HG03135 (cell line): ENCODE results near the gene STXBP1.
A peak's percentile ranks its signal among the peaks of the same experiment; 100 is the strongest.
"Not testable (repeated sequence)": the region's sequence is repeated elsewhere in the genome, so short reads cannot be mapped to it uniquely, and the experiment has no call there.

ENCODE experiments used
- ATAC-seq: cut with Tn5 transposase; IDR thresholded peaks from one replicate; pipeline ENCODE4 v1.9.1; 2021; ENCODE audit warnings: mild to moderate bottlenecking, moderate library complexity; ENCODE audit not compliant: unreplicated experiment

Gene STXBP1

DNA sequence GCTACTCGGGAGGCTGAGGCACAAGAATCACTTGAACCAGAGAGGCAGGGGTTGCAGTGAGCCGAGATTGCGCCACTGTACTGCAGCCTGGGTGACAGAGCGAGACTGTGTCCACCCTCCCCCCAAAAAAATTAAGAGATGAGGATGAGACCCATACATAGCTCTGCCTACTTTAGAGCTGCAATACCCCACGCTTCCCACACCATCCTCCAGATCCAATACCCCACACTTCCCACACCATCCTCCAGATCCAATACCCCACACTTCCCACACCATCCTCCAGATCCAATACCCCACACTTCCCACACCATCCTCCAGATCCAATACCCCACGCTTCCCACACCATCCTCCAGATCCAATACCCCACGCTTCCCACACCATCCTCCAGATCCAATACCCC, 34.9 kb upstream of the STXBP1 start:
- ATAC-seq: not testable (repeated sequence)

DNA sequence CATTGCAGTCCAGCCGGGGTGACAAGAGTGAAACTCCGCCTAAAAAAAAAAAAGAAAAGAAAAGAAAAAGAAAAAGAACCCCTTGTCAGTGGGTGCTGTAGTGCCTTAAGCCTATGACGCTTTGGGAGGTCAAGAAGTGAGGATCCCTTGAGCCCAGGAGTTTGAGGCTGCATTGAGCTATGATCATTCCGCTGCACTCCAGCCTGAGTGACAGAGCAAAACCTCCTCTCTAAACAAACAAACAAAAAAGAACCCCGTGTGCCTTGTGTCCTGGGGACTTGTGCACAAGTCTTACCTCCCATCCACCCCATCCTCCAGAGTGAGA, 33.5 kb upstream of the STXBP1 start:
- ATAC-seq: no peak

DNA sequence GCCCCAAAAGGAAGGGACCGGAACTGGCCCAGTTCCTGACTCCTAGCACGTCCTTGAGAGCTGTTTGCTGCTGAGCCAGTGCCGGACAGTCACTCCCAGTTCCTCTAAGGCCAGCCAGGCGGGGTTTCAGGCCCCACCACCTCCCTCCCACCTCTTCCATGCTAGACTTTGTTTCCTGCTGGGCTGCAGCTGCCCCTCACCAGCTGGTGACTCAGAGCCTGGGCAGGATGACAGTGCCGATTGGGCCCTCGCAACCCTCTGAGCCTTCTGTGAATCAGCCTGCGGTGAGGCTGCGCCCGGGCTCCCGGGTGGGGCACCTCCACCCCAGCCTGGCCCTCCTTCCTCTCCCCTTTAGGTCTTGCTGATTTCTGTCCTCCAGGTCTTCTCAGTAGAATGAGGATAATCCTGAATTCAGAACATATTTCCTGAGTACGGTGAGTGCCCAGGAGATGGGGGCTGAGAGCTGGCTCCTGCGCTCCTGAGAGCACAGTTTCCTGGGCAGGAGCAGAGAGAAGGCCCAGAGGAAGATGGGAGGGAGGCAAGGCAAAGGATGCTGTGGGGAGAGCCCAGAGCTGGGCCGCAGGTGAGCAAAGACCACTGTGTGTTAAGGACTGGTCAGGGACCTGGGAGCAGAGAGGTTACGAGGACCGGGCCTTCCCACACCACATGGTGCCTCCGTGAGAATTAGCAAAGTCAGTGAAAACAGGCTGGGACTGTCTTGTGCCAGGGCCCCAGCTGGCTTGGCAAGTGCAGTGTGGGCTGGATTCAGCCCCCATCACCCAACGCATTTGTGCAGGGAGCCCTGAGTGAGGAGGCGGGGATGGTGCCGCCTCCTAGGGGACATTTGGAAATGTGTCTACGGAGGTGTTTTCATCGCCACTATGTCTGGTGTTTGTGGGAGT, 32.9 kb upstream of the STXBP1 start:
- ATAC-seq: no peak

- ATAC-seq: no peak
Measured at GRCh38 chr9:127580366-127580765, 31.7 kb upstream of the STXBP1 start.

GRCh38 chr9:127580879-127581475, 31.1 kb upstream of the STXBP1 start:
- no peak for ATAC-seq

GRCh38 chr9:127584474-127584805, 27.6 kb upstream of the STXBP1 start:
- ATAC-seq: not testable (repeated sequence)

DNA sequence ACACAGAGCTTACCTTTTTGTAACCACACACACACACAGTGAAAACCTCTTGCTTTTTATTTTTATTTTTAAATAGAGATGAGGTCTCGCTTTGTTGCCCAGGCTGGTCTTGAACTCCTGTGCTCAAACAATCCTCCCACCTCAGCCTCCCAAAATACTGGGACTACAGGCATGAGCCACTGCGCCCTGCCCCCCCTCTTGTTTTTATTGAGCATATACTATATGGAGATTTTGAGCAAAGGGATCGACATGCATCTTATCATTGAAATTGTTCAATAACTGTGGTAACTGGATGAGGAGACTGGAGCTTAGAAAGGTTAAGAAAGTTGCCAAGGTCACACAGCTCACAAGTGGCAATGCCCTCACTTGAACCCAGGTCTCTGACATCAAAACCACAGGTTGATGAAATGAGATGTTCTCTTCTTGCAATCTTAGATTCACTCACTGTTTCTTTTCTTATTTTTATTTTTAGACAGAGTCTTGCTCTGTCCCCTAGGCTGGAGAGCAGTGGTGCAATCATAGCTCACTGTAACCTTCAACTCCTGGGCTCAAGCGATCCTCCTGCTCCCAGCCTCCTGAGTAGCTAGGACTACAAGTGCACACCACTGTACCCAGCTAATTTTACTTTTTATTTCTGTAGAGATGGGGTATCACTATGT, 26.8 kb upstream of the STXBP1 start:
- ATAC-seq: no peak

GRCh38 chr9:127586096-127586495, 26.0 kb upstream of the STXBP1 start:
- no peak for ATAC-seq

DNA sequence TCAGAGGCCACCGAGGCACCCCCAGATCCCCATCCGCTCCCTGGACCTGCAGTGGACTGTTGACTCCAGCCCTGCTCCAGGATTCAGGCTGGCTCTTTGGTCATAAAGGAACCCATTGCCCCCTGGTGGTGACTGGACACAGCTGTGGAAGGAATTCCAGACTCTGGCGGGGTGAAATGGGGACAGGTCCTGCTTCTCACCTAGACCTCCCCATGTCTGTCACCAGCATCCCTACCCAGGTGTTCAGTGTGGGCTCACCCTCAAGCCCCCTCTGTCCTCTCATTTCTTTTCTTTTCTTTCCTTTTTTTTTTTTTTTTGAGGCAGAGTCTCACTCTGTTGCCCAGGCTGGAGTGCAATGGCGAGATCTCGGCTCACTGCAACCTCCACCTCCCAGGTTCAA, 25.5 kb upstream of the STXBP1 start:
- ATAC-seq: no peak

- ATAC-seq: no peak
Measured at GRCh38 chr9:127587966-127588365, 24.1 kb upstream of the STXBP1 start.

DNA sequence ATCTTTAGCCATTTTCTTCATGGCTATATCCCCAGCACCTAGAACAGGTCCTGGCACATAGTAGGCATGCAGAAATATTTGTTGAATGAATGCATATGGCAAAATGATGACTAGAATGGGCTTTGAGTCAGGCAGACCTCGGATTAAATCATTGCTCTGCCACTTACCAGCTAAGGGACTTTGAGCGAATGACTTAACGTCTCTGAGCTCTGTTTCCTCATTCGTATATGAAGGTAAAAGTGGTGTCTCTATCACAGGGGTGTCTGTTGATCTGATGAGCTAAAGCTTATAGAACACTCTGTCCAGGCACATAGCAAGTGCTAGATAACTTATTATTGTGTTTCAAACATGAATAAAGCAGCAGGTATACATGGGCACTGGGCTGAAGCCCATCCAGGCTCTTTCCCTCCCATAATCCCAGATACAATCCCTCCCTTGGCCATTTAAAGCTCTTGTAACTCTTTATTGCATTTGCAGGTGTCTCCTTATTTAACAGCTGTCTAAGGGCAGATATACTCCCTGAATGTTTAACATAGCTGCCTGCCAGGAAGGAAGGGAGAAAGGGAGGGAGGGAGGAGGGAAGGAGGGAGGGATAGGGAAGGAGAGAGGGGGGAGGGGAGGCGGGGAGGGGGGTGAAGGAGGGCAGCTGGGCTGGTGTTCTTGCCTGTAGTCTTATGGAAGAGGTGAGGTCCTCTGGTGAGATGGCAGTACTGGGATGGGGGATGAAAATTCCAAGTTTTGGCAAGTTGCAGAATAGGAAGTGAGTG, 23.2 kb upstream of the STXBP1 start:
- ATAC-seq: no peak

DNA sequence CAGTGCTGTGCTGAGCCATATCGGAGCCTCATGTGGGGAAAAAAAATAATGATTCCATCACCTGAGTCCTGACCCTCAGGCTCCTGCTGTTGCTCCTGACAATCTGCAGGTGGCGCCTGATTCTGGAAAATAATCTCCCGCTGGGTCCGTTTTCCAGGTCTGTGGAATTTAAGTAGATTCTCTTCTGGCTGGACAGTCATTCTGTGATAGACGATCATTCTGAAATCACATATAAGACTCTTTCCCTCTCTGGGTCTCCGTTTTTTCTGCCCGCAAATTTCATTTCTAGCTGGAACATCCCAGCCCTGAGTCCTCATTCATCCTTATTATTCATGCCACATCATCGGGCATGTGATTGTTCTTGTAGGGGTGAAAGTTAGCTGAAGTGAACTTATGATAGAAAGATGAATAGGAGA, 22.1 kb upstream of the STXBP1 start:
- no peak for ATAC-seq

DNA sequence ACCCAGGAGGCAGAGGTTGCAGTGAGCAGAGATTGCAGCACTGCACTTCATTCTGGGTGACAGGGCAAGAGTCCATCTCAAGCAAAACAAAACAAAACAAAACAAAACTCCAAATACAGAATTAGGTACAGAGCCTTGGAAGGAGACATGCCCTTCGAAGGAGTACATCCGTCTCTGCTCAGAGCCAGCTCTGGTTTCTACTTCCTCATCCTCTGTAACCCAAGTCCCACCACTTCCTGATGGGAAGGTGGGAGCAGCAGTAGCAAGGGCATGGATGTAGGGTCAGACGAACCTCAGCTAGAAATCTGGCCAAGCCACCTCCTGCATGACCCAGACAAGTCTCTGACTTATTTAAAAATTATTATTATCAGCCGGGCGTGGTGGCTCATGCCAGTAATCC, 16.5 kb upstream of the STXBP1 start:
- ATAC-seq: no peak

GRCh38 chr9:127598839-127599549, 13.1 kb upstream of the STXBP1 start:
- ATAC-seq: no peak

- ATAC-seq: no peak
Measured at GRCh38 chr9:127599550-127599891, 12.6 kb upstream of the STXBP1 start.

DNA sequence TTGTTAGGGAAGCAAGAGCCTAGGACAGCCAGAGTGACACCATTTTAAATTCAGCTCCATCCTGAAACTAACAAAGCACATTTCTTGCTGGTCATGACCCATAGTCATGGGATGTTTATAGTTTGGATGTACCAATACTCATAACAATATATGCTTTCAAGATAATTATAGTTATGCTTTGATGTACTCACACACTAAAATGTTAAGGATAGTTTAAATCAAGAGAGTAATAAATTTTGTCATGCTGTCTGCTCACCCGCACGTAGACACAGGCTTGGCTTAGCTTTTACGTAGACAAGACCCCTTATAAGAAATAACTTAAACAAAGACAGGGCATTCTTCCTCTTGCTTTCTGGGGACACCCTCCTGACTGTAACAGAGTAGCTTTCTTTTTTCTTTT, 8.9 kb upstream of the STXBP1 start:
- no peak for ATAC-seq

DNA sequence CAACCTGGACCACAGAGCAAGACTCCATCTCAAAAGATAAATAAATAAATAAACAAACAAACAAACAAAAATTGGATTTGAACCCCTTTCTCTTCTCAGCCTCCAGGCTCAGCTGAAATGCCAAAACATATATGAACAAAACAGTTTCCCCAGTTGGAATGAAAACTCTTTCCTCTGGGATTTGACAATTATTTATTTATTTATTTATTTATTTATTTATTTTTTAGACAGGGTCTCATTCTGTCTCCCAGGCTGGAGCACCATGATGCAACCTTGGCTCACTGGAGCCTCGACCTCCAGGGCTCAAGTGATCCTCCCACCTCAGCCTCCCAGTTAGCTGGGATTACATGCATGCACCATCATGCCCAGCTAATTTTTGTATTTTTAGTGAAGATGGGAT, 6.0 kb upstream of the STXBP1 start:
- no peak for ATAC-seq

- no peak for ATAC-seq
Measured at GRCh38 chr9:127608104-127608966, 3.7 kb upstream of the STXBP1 start.

DNA sequence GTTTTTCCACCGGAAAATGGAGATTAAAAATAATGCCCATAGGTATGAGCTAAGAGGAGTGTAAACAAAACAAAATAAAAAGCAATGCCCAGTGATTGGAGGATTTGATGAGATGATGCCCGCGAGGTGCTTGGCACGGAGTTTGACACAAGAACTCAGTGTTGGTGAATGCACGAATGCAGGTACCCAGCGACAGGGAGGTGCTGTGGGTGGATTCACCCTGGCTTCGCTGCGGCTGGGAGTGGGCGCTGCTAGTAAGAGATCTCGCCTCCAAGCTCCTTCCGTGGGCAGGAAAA, 526 bp upstream of the STXBP1 start:
- peak; percentile 13 for ATAC-seq

DNA sequence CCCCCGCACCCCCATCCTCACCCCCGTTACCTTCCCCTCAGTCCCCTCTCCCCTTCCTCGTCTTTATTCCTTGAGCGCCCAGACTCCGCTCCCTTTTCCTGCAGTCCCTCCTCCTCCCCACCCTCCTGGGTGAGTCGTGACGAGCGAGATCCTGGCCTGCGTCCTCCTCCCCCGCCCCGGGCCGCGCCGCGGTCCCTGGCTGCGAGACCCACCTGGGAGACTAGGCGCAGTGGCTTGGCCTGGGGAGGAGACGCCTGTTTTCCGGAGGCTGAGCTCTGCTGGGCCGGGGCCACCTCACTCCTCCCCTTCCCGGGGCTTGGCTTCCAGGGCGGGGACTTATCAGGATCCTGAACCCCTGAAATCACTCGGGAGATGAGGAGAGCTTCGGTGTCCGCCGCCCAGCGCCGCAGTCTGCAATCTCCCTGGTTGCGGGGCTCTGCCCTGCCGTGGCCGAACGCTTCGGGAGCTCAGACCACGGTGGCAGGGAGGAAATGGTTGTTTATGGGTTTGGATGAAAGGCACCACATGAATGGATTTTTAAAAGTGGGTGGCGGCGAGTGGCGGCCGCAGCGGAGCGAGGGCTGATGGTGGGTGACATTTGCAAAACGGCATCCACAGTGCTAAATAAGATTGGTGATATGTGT, 984 bp downstream of the STXBP1 start:
- ATAC-seq: no peak
